ENCODE measurements around the gene ADK. TPM values are rescaled to one million over a fixed set of nuclear protein-coding genes. Genes with fewer than 3 reads are reported as not detected.

The ADK gene
- total and polyA plus RNA-seq, 2 of the 13 experiments (the other 11 are each of a cell fraction or from before 2014, with no cell fraction given) = 48.6 to 79.1 TPM

GRCh38 chr10:74736029-74736428 lies 585.0 kb downstream of the ADK start (continued):
- TF ChIP-seq ZNF407 (CRISPR knock-in tag; IDR thresholded peaks at IDR 0.05; ENCODE audit: not compliant biosample characterization) (no peak), NBN (conservative IDR thresholded peaks at IDR 0.05) (no peak), ATAD3A (CRISPR knock-in tag; IDR thresholded peaks at IDR 0.05) (no peak), ZNF275 (CRISPR knock-in tag; IDR thresholded peaks at IDR 0.05; ENCODE audit: borderline replicate concordance) (no peak)
